Caki2 (cell line): Measurements from ENCODE around the gene ANKZF1. TPM values are rescaled to one million over a fixed set of nuclear protein-coding genes. Genes with fewer than 3 reads are reported as not detected.
A peak's percentile ranks its signal among the peaks of the same experiment; 100 is the strongest.
"Not testable (repeated sequence)": the region's sequence is repeated elsewhere in the genome, so short reads cannot be mapped to it uniquely, and the experiment has no call there.

Experiments
- DNase-seq: peaks from one replicate; pipeline ENCODE4 v3.0.0-alpha.2; 2015; ENCODE audit warnings: low read depth
- in situ Hi-C: cut with HindIII; loops from 2 replicates; pipeline ENCODE4 v1.10.0; 2016; ENCODE audit warnings: low sequenced_read_pairs, low pct_unique_long_range_greater_than_20kb, mixed read lengths
- total RNA-seq: library from RNA; depleted of rRNA; stranded (reverse); fragments of >200 nt; shearing (Covaris generic); gene quantifications from 2 replicates; pipeline ENCODE4 v1.2.3, GENCODE V29; 2014; ENCODE audit warnings: low replicate concordance; rRNA removed

Gene ANKZF1
- 20.7 and 45.6 TPM in 2 replicates for total RNA-seq

DNA sequence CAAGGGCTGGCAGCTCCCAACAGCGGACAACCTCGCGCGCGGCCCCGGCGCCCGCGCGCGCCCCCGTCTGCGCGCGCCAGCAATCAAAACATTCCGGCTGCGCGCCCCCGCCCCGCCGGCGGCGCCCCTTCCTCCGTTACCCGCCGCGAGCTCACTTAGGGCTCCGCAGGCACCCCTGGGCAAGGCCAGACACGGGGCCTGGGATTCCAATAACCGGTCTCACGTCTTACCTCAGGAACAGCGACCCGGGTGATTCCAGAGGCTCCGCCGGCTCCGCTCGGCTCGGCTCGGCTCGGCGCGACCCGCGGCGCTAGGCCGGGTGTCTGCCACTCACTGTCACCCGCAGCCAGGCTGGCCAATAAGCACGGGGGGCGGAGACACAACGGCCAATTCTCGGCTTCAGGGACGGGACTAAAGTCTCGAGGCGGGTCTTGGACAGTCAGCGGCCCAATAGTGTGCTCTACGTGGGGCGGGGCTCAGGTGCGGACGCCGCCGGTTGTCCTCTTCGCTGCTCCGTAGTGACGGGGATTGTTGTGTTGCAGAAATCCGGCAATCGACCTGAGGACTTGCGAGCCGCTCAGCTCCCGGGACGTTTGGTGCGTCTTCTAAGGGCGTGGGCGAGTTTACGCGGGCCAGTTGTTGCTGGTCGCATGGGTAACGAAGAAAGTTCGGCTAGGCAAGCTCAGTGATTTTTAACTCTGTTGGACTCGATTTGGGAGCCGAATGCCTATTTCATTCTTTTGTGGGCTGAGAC, at the start of gene ANKZF1, which contains the start of gene ATG9A:
ANKZF1 (plus strand) TSS at position 502 of the 754 bp plus-strand sequence. CDS start 452 bp downstream, outside the sequence.
ATG9A (minus strand) TSS at position 332 of the 754 bp plus-strand sequence. CDS start 1,612 bp downstream, outside the sequence.
- peak; percentile 96 for DNase-seq
- in situ Hi-C loops = no loop called here

GRCh38 chr2:219180961-219181360, 48.6 kb upstream of the ANKZF1 start:
- in situ Hi-C loops = no loop called here
- no peak for DNase-seq

- DNase-seq = no peak
- in situ Hi-C loops = no loop called here
These were observed 48.1 kb upstream of the ANKZF1 start for GRCh38 chr2:219181531-219181930.

- in situ Hi-C loops = no loop called here
- no peak for DNase-seq
These were observed 47.1 kb upstream of the ANKZF1 start for GRCh38 chr2:219182331-219183150.

DNA sequence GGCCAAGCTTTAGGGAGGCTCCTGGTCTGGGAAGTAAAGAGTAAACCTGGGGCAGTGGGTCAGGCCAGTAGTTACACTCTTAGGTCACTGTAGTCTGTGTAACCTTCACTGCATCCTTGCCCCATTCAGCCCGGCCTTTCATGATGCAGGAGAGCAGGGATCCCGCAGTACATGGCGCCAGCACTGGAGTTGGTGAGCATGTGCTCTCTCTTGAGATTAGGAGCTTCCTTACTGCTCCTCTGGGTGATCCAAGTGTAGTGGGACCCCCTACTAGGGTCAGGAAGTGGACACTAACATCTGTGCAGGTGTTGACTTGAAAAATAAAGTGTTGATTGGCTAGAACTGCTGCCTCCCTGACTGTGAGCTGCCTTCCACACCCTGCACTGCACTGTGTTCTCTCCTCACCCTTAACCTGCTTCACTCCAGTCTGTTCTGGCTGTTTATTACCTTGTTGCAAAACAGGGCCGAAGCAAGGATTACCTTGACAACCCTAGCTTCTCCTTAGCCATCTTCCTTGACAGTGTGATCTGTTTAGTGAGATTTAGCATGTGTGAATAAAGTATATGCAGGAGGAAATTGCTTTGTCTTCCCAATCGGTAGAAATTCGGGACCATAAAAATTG, 46.3 kb upstream of the ANKZF1 start:
- in situ Hi-C loops = no loop called here
- DNase-seq = no peak

GRCh38 chr2:219184121-219184520, 45.5 kb upstream of the ANKZF1 start:
- no peak for DNase-seq
- in situ Hi-C loops = no loop called here

DNA sequence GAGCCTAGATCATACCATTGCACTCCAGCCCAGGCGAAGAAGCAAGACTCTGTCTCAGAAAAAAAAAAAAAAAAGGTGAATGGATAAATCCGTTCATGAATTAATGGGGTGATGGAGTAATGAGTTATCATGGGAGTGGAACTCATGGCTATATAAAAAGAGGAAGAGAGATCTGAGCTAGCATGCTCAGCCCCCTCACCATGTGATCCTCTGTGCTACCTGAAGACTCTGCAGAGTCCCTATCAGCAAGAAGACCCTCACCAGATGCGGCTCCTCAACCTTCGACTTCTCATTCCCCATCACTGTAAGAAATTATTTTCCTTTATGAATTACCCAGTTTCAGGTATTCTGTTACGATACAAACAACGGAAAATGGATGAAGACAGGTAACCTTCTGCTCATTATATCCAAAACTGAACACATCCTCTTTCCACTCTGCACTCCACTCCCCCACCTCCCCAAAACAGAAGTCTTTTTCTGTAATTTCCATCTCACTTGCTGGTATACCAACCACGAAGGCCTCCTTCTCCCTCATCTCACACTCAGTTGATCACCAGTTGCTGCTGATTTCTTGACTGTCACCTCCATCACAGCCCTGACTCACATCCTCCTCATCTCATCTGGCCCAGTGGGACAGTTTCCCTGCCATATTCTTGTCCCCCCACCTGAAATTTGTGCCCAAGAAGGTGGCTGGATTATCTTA, 42.7 kb upstream of the ANKZF1 start:
- in situ Hi-C loops = no loop called here
- DNase-seq = no peak

DNA sequence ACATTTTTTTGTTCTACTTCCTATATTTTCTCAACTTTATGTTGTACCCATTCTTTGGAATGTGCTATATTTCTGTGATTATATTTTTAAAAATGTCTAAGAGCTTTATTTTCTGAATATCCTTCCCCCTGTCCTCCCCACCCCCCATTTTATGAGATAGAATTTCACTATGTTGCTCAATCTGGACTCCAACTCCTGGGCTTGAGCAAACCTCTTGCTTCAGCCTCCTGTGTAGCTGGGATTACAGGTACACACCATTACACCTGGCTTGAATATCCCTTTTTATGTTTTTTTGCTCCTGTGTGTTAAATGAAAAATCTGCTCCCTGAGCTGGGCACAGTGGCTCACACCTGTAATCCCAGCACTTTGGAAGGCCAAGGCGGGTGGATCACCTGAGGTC, 32.2 kb upstream of the ANKZF1 start:
- in situ Hi-C loops = no loop called here
- no peak for DNase-seq

- in situ Hi-C loops = no loop called here
- DNase-seq = no peak
These were observed 30.6 kb upstream of the ANKZF1 start for GRCh38 chr2:219198974-219199373.

GRCh38 chr2:219199470-219200211, 30.0 kb upstream of the ANKZF1 start:
- DNase-seq = no peak
- in situ Hi-C loops = no loop called here

GRCh38 chr2:219200502-219201326, 28.9 kb upstream of the ANKZF1 start:
- DNase-seq, in situ Hi-C loops: not testable (repeated sequence)

- in situ Hi-C loops, DNase-seq: not testable (repeated sequence)
These were observed 28.3 kb upstream of the ANKZF1 start for GRCh38 chr2:219201331-219201730.

DNA sequence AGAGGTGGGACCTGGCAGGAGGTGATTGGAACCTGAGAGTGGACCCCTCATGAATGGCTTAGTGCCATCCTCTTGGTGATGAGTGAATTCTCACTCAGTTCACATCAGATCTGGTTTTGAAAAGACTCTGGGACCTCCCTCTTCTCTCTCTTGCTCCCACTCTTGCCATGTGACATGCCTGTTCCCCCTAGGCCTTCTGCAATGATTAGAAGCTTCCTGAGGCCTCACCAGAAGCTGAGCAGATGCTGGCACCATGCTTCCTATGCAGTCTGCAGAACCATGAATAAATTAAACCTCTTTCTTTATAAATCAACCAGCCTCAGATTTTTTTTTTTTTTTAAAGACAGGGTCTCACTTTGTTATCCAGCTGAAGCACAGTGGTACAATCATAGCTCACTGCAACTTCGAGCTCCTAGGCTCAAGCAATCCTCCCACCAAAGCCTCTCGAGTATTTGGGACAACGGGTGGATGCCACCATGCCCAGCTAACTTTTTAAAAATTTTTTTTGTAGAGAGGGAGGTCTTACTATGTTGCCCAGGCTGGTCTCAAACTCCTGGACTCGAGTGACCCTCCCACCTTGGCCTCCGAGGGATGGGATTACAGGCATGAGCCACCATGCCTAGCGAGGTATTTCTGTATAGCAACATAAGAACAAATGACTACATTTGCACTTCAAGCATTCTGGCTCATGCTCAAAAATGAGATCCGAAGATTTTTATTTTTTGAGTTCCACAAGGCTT, 25.0 kb upstream of the ANKZF1 start:
- in situ Hi-C loops = no loop called here
- no peak for DNase-seq

DNA sequence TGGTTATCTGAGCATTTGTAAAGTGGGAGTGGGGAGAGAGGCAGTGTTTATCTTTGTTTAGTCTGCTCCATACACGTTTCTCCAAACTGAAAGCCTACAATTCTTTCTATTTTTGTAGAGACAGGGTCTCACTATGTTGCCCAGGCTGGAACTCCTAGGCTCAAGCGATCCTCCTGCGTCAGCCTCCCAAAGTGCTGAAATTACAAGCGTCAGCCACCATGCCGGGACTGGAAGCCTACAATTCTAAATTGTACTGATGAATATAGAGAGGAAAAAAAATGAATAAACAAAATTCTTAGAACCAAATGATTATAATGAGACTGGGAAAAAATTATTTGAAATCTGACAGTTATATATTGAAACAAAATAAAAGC, 24.5 kb upstream of the ANKZF1 start:
- DNase-seq = no peak
- in situ Hi-C loops = no loop called here

DNA sequence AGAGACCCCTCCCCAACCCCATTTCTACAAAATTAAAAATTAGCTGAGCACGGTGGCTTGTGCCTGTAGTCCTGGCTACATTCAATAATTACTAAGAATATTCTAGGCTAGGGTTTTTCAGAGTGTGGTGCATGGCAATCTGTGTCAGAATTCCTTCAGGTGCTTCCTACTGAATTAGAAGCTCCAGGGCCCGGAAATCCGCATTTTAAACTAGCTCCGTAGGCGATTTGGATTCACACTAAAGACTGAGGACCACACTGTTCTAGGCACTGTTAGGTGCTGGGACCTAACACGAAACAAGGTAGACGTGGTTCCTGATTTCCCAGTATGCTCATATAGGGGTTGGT, 23.7 kb upstream of the ANKZF1 start:
- no peak for DNase-seq
- in situ Hi-C loops = no loop called here

DNA sequence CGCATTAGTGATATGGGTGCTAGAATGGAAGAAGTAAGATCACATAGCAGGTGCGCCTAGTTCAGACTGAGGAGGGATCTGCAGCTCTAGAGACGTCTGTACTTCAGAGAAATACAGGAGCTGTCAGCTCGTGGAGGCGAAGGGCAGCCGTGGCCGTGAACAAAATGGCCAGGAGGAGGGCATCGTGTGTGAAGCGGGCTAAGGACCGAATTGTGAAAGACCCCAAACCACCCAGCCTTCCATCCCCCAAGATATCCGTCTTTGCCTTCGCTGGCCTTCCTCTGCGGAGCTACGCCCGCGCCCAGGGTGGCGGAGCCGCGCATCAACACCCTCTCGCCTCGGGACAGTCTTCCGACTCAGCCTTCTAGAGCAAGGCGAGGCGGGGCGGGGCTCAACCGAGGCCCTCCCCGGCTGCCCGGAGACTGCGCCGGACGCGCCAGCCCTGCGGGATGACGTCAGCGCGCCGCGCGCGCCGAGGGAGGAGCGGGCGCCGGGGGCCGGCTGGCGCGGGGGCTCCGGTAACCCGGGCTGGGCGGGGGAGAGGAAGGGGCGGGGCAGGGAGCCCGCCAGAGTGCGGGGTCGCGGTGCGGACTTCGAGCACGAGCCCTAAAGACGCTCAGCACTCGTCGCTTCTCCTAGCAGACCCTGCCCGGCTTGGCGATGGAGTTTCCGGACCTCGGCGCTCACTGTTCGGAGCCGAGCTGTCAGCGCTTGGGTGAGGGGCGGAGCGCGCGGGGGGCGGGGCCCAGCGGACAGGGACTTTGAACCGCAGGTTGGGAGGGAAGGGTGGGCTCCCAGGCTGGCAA, 23.1 kb upstream of the ANKZF1 start, which contains the start of gene ZFAND2B:
ZFAND2B (plus strand) TSS at position 455 of the 806 bp plus-strand sequence; CDS start at position 661, 206 bp downstream.
- in situ Hi-C loops = no loop called here
- DNase-seq = peak; percentile 92
